ENCODE results near the gene RUNX1. TPM values are rescaled to one million over a fixed set of nuclear protein-coding genes. Genes with fewer than 3 reads are reported as not detected.

The RUNX1 gene
- polyA plus RNA-seq, 1 donor from 2014 or later, result 9.2 TPM

GRCh38 chr21:34764715-34765284 lies 284.3 kb downstream of the RUNX1 start:
- no peaks in the 10 kb centered on the region for H3K27me3 Mint-ChIP-seq
- no peaks in the 10 kb centered on the region for H3K36me3 Mint-ChIP-seq
- no peaks in the 10 kb centered on the region for H3K4me1 Mint-ChIP-seq
- peak overlapping the region in 1 of 4 donors; percentile 35 for H3K4me3 Mint-ChIP-seq
- H3K27ac Mint-ChIP-seq, result no peak overlapping the region
- H3K9me3 Mint-ChIP-seq, result peaks cover 3 to 7% (median 6%) of the 10 kb centered on the region in 3 donors

- Mint-ChIP-seq H3K27me3 (no peaks in the 10 kb centered on the region), H3K4me3 (no peak overlapping the region), H3K4me1 (no peaks in the 10 kb centered on the region), H3K27ac (no peak overlapping the region), H3K9me3 (peaks cover 3 to 7% (median 6%) of the 10 kb centered on the region in 3 donors), H3K36me3 (no peaks in the 10 kb centered on the region)
Measured at GRCh38 chr21:34762786-34763185, 286.3 kb downstream of the RUNX1 start.

GRCh38 chr21:34761758-34762330 lies 287.3 kb downstream of the RUNX1 start:
- Mint-ChIP-seq H3K36me3 (no peaks in the 10 kb centered on the region), H3K27me3 (no peaks in the 10 kb centered on the region), H3K4me1 (no peaks in the 10 kb centered on the region), H3K9me3 (peaks cover 3 to 7% (median 6%) of the 10 kb centered on the region in 3 donors), H3K4me3 (no peak overlapping the region), H3K27ac (no peak overlapping the region)

GRCh38 chr21:34754690-34755647 lies 294.1 kb downstream of the RUNX1 start:
- peaks cover 0 to 3% (median 0%) of the 10 kb centered on the region in 3 donors for H3K9me3 Mint-ChIP-seq
- no peaks in the 10 kb centered on the region for H3K36me3 Mint-ChIP-seq
- H3K4me1 Mint-ChIP-seq, result no peaks in the 10 kb centered on the region
- H3K27me3 Mint-ChIP-seq, result peaks cover 12% of the 10 kb centered on the region
- H3K27ac Mint-ChIP-seq, result no peak overlapping the region
- H3K4me3 Mint-ChIP-seq, result peak overlapping the region in 1 of 4 donors; percentile 0

- H3K9me3 Mint-ChIP-seq, result peaks cover 0 to 3% (median 0%) of the 10 kb centered on the region in 3 donors
- no peak overlapping the region for H3K4me3 Mint-ChIP-seq
- H3K27me3 Mint-ChIP-seq, result peaks cover 8% of the 10 kb centered on the region
- no peaks in the 10 kb centered on the region for H3K36me3 Mint-ChIP-seq
- peaks cover 0 to 4% (median 0%) of the 10 kb centered on the region in 3 donors for H3K4me1 Mint-ChIP-seq
- H3K27ac Mint-ChIP-seq, result no peak overlapping the region
Measured at GRCh38 chr21:34748862-34749261, 300.2 kb downstream of the RUNX1 start.

- H3K9me3 Mint-ChIP-seq, result peaks cover 0 to 2% (median 0%) of the 10 kb centered on the region in 3 donors
- no peak overlapping the region for H3K27ac Mint-ChIP-seq
- peaks cover 0 to 4% (median 0%) of the 10 kb centered on the region in 3 donors for H3K4me1 Mint-ChIP-seq
- peak overlapping the region in 2 of 4 donors; percentile 0 to 91 for H3K4me3 Mint-ChIP-seq
- no peaks in the 10 kb centered on the region for H3K27me3 Mint-ChIP-seq
- no peaks in the 10 kb centered on the region for H3K36me3 Mint-ChIP-seq
Measured at GRCh38 chr21:34745557-34746255, 303.4 kb downstream of the RUNX1 start.

GRCh38 chr21:34744801-34745200 lies 304.3 kb downstream of the RUNX1 start:
- Mint-ChIP-seq H3K27me3 (no peaks in the 10 kb centered on the region), H3K27ac (no peak overlapping the region), H3K4me1 (peaks cover 0 to 4% (median 0%) of the 10 kb centered on the region in 3 donors)

GRCh38 chr21:34743831-34744230 lies 305.3 kb downstream of the RUNX1 start:
- Mint-ChIP-seq H3K27ac (no peak overlapping the region), H3K4me1 (peaks cover 0 to 4% (median 0%) of the 10 kb centered on the region in 3 donors), H3K36me3 (no peaks in the 10 kb centered on the region), H3K4me3 (no peak overlapping the region), H3K27me3 (peaks cover 2% of the 10 kb centered on the region), H3K9me3 (peaks cover 0 to 2% (median 0%) of the 10 kb centered on the region in 3 donors)

More at GRCh38 chr21:34744801-34745200, 304.3 kb downstream of the RUNX1 start:
- no peak overlapping the region for H3K4me3 Mint-ChIP-seq
- peaks cover 0 to 2% (median 0%) of the 10 kb centered on the region in 3 donors for H3K9me3 Mint-ChIP-seq
- H3K36me3 Mint-ChIP-seq, result no peaks in the 10 kb centered on the region

- Mint-ChIP-seq H3K9me3 (peaks cover 0 to 2% (median 0%) of the 10 kb centered on the region in 3 donors), H3K4me3 (no peak overlapping the region), H3K27me3 (peaks cover 2% of the 10 kb centered on the region), H3K27ac (no peak overlapping the region), H3K4me1 (peaks cover 0 to 4% (median 0%) of the 10 kb centered on the region in 3 donors), H3K36me3 (no peaks in the 10 kb centered on the region)
Measured at GRCh38 chr21:34743285-34743684, 305.8 kb downstream of the RUNX1 start.

GRCh38 chr21:34740198-34740597 lies 308.9 kb downstream of the RUNX1 start:
- H3K4me1 Mint-ChIP-seq, result no peaks in the 10 kb centered on the region
- no peak overlapping the region for H3K4me3 Mint-ChIP-seq
- peaks cover 0 to 2% (median 0%) of the 10 kb centered on the region in 3 donors for H3K9me3 Mint-ChIP-seq
- H3K27ac Mint-ChIP-seq, result peak overlapping the region in 1 of 3 donors; percentile 0
- peaks cover 2% of the 10 kb centered on the region for H3K27me3 Mint-ChIP-seq
- H3K36me3 Mint-ChIP-seq, result peaks cover 2% of the 10 kb centered on the region
